Measurements from ENCODE around the gene GNAQ.

DNA sequence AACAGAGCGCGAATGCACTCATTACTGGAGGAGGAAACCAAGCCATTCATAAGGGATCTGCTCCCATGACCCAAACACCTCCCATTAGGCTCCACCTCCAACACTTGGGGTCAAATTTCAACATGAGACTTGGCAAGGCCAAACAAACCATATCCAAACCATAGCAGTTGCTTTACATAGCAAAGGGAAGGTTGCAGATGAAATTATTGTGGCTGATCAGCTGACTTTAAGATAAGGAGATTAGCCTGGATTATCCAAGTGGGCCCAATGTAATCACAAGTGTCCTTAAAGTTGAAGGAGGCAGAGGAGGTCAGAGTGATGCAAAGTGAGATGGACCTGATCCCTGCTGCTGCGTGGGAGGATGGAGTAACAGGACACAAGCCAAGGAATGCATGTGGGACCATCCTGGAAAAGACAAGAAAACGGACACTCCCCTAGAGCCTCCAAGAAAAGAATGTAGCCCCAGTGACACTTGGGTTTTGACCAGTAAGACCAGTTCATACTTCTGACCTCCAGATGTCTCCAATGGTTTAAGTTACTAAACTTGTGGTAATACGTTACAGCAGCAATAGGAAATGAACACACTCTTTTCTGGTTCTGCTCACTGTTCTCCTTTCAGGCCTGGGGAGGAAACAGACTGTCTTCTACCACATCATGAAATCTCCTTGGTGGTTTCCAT, 167.3 kb downstream of the GNAQ start:
- TF ChIP-seq, protein P1, sequence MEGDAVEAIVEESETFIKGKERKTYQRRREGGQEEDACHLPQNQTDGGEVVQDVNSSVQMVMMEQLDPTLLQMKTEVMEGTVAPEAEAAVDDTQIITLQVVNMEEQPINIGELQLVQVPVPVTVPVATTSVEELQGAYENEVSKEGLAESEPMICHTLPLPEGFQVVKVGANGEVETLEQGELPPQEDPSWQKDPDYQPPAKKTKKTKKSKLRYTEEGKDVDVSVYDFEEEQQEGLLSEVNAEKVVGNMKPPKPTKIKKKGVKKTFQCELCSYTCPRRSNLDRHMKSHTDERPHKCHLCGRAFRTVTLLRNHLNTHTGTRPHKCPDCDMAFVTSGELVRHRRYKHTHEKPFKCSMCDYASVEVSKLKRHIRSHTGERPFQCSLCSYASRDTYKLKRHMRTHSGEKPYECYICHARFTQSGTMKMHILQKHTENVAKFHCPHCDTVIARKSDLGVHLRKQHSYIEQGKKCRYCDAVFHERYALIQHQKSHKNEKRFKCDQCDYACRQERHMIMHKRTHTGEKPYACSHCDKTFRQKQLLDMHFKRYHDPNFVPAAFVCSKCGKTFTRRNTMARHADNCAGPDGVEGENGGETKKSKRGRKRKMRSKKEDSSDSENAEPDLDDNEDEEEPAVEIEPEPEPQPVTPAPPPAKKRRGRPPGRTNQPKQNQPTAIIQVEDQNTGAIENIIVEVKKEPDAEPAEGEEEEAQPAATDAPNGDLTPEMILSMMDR (IDR thresholded peaks at IDR 0.05) = no peak
- no peak for TF ChIP-seq POLR2A (IDR thresholded peaks at IDR 0.05)
- no peak for TF ChIP-seq POLR2AphosphoS5 (IDR thresholded peaks at IDR 0.05)
- TF ChIP-seq EP300 (IDR thresholded peaks at IDR 0.05) = no peak
